GM18505 (cell line): Measurements from ENCODE around the gene CRABP2.

Source experiments
- ATAC-seq: cut with Tn5 transposase; IDR thresholded peaks from one replicate; pipeline ENCODE4 v1.9.1; 2021; ENCODE audit not compliant: unreplicated experiment
- POLR2A ChIP-seq: IDR thresholded peaks from 4 replicates; pipeline ENCODE4 v1.6.1; 2011; ENCODE audit warnings: borderline replicate concordance; ENCODE audit not compliant: insufficient read depth, insufficient read length; ENCODE audit errors: extremely low read depth

The CRABP2 gene

GRCh38 chr1:156746728-156747631 lies 41.6 kb upstream of the CRABP2 start:
- TF ChIP-seq POLR2A: peak; percentile 39
- no peak for ATAC-seq

- TF ChIP-seq POLR2A: no peak
- ATAC-seq: no peak
Observed at GRCh38 chr1:156746406-156746727, 41.0 kb upstream of the CRABP2 start.

GRCh38 chr1:156745881-156746280 lies 40.5 kb upstream of the CRABP2 start:
- TF ChIP-seq POLR2A: no peak

GRCh38 chr1:156744786-156745419 lies 39.5 kb upstream of the CRABP2 start:
- TF ChIP-seq POLR2A: no peak
- ATAC-seq: no peak

More at GRCh38 chr1:156745881-156746280, 40.5 kb upstream of the CRABP2 start:
- no peak for ATAC-seq

GRCh38 chr1:156744344-156744743 lies 39.0 kb upstream of the CRABP2 start:
- TF ChIP-seq POLR2A: no peak
- ATAC-seq: no peak

GRCh38 chr1:156743367-156744302 lies 38.3 kb upstream of the CRABP2 start:
- no peak for ATAC-seq
- no peak for TF ChIP-seq POLR2A

- TF ChIP-seq POLR2A: no peak
- no peak for ATAC-seq
Observed at GRCh38 chr1:156742801-156743200, 37.4 kb upstream of the CRABP2 start.

- ATAC-seq: no peak
- TF ChIP-seq POLR2A: no peak
Observed at GRCh38 chr1:156742017-156742416, 36.6 kb upstream of the CRABP2 start.

GRCh38 chr1:156741481-156741983 lies 36.1 kb upstream of the CRABP2 start:
- no peak for ATAC-seq
- TF ChIP-seq POLR2A: peak; percentile 2

GRCh38 chr1:156740741-156741480 lies 35.5 kb upstream of the CRABP2 start, which contains the start of gene MRPL24:
MRPL24 (minus strand) TSS chr1:156741088; CDS start chr1:156738704, 2,384 bp downstream.
- peak; percentile 81 for ATAC-seq
- peak; percentile 59 for TF ChIP-seq POLR2A

GRCh38 chr1:156740237-156740740 lies 34.9 kb upstream of the CRABP2 start:
- no peak for TF ChIP-seq POLR2A
- ATAC-seq: no peak

GRCh38 chr1:156738916-156739315 lies 33.5 kb upstream of the CRABP2 start:
- ATAC-seq: no peak
- TF ChIP-seq POLR2A: no peak
